Stimulated activated CD4-positive, alpha-beta T cell treated with anti-CD3 and anti-CD28 coated beads, Interleukin-15, amount 100 ng/mL, for 48 hours (primary cell): ENCODE data around the gene SRC.

Experiments
- DNase-seq, 2 donors: peaks; one replicate each; pipeline ENCODE4 v3.0.0-alpha.2; 2020; ENCODE audit warnings: low read depth in 2 of 2

The SRC gene

GRCh38 chr20:37453288-37453687 is 107.3 kb downstream of the SRC start:
- DNase-seq: no peak

GRCh38 chr20:37453836-37454235 is 107.9 kb downstream of the SRC start:
- no peak for DNase-seq

DNA sequence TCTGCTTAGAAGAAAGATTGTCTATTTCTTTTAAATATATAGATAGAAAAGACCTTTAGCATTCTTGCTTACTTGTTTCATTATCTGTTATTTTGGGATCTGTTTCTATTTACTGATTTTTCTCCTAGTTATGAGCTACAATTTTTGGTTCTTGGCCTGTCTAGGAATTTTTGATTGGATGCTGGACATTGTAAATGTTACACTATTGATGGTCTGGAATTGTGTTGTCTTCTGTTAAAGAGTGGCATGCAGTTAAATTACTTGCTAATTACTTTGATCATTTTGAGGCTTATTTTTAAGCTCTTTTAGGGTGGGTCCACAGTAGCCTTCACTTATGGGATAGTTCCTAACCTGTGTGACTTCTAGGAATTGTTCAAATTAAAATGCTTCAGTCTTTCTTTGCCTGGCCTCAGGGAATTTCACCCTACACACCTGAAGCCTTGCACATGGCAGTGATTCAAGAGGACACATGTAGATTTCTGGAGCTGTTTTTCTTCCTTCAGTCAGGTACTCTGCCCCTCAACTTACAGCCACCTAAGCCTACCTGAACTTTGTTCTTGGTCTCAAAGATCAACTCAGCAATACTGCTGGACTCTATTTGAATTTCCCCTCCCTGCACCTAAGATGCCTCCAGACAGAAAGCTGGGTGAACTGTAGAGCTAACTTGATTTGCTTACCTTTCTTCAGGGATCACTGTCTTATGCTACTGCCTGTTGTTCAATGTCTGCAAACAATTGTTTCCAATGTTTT is 108.9 kb downstream of the SRC start:
- no peak for DNase-seq
